ENCODE measurements around the gene ZBTB20.

ZBTB20 gene

DNA sequence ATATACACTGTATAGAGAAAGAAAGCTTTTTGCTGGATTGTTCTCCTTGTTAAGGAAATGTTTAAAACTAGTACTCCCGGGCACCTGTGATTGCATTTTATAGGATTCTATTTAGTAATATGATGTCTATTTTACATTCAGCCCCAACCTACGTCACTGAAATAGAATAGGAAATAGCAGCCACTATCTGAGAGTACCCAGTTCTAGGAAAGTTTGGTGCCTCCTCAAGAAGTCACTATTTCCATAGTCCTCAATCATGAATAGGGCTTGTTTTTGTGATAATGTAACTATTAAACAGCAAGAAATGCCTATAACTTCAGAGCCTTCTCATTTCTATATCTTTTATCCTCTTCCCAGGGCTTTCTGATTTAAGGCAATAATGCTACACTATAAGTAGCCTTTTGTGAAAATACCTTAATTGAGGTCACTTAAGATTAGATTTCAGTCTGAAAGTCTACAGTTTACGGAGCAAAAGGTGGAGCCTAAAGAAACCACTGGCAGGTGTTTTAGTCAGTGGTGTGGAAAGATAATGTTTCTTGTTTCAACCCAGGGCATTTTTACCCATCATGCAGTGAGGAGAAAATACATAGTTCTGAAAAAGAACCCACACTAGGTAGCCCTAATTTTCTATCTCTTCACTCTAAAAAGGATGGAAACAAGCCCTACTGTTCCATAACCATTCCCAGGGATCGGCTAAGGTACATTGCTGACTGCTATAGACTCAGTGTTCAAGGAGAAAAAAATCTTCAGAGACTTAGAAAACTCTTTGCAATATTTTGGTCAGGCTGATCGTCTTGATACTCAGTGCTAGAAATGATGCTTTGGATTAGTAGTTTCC, 814.5 kb downstream of the ZBTB20 start:
- Histone ChIP-seq H3K4me3 (ENCODE audit: low read length) (no peak overlapping the region), H3K9ac (ENCODE audit: low read depth, low read length) (no peak overlapping the region), H3K27ac (ENCODE audit: low read depth, low read length) (peak overlapping the region; percentile 83; the same call in 1 of the 2 replicates), H3K4me1 (ENCODE audit: insufficient read depth, low read length) (peaks cover 50% of the 10 kb centered on the region), H3K9me3 (ENCODE audit: insufficient read depth, low read depth, low read length) (0 out of 2 replicates have a peak, but pooled peaks cover 2% of the 10 kb centered on the region), H3K27me3 (ENCODE audit: insufficient read depth, low read length) (no peaks in the 10 kb centered on the region), H3K36me3 (ENCODE audit: insufficient read depth, low read length) (no peaks in the 10 kb centered on the region)
- WGBS = 94% methylated on average over 5 of the region's 5 CpGs

DNA sequence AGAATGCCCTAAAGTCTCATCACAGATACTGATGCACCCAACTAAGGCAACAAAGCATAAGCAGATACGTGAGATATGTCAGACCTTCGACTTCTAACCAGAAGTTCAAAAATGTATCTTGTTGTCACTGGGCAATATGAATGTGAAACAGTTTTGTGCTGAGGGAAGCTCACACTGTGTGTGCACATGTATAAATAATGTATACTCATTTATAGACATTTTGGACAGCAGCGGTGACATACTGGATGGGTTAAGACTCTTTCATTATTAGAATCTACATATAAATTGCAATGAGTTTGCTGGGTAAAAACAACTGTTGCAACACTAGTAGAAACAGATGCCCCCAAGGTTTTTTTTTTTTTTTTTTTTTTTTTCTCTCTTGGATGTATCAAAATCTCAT, 815.4 kb downstream of the ZBTB20 start:
- H3K4me3 ChIP-seq (ENCODE audit: low read length) = no peak overlapping the region
- 0 out of 2 replicates have a peak, but pooled peaks cover 2% of the 10 kb centered on the region for H3K9me3 ChIP-seq (ENCODE audit: insufficient read depth, low read depth, low read length)
- no peak overlapping the region for H3K9ac ChIP-seq (ENCODE audit: low read depth, low read length)
- peaks cover 50% of the 10 kb centered on the region for H3K4me1 ChIP-seq (ENCODE audit: insufficient read depth, low read length)
- H3K27me3 ChIP-seq (ENCODE audit: insufficient read depth, low read length) = no peaks in the 10 kb centered on the region
- no peak overlapping the region for H3K27ac ChIP-seq (ENCODE audit: low read depth, low read length)
- no peaks in the 10 kb centered on the region for H3K36me3 ChIP-seq (ENCODE audit: insufficient read depth, low read length)
- 97% methylated on average over 2 of the region's 3 CpGs for WGBS

DNA sequence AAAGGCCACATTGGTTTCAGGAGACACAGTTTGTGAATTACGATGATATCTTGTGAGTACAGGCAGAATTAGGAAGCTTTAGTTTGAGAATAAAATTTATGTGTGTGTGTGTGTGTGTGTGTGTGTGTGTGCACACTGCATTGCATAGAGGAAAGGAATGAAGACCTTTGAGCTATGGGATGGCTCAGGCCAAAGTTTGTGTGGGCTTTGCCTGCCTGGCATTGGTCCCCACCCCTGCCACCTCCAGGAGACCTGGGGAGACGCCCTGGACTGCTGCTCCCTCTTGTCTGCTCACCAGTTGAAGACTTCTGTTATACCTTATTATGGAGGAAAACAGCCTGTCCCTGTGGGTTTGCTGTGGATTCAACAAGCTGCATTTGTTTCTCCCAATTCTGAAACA, 816.1 kb downstream of the ZBTB20 start:
- Histone ChIP-seq H3K4me1 (ENCODE audit: insufficient read depth, low read length) (peaks cover 43% of the 10 kb centered on the region), H3K36me3 (ENCODE audit: insufficient read depth, low read length) (no peaks in the 10 kb centered on the region), H3K9me3 (ENCODE audit: insufficient read depth, low read depth, low read length) (0 out of 2 replicates have a peak, but pooled peaks cover 2% of the 10 kb centered on the region), H3K9ac (ENCODE audit: low read depth, low read length) (no peak overlapping the region), H3K27me3 (ENCODE audit: insufficient read depth, low read length) (no peaks in the 10 kb centered on the region), H3K27ac (ENCODE audit: low read depth, low read length) (no peak overlapping the region), H3K4me3 (ENCODE audit: low read length) (no peak overlapping the region)
- WGBS = 83% methylated on average over 2 of the region's 2 CpGs

DNA sequence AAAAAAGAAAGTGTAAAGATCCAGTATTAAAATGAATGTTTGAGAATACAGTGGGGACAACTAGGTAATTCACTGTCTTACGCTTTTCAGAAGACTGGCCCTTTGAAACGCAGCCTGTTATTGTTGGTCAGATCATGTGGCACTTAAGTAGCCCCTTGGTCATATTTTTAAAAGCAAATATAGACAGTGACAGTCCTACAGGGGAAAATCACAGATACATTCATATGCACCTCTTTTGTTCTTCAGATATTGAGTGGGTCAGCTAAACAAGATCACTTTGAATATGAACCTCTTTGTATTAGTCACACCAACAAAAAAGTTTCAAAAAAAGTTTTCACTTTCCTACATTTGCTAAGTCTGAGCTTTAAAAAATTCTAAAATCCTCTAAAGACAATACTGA, 817.3 kb downstream of the ZBTB20 start:
- Histone ChIP-seq H3K27ac (ENCODE audit: low read depth, low read length) (no peak overlapping the region), H3K4me1 (ENCODE audit: insufficient read depth, low read length) (peaks cover 40% of the 10 kb centered on the region), H3K27me3 (ENCODE audit: insufficient read depth, low read length) (no peaks in the 10 kb centered on the region), H3K9me3 (ENCODE audit: insufficient read depth, low read depth, low read length) (0 out of 2 replicates have a peak, but pooled peaks cover 2% of the 10 kb centered on the region), H3K4me3 (ENCODE audit: low read length) (no peak overlapping the region), H3K9ac (ENCODE audit: low read depth, low read length) (no peak overlapping the region), H3K36me3 (ENCODE audit: insufficient read depth, low read length) (no peaks in the 10 kb centered on the region)
- 94% methylated on average over 2 of the region's 2 CpGs for WGBS

DNA sequence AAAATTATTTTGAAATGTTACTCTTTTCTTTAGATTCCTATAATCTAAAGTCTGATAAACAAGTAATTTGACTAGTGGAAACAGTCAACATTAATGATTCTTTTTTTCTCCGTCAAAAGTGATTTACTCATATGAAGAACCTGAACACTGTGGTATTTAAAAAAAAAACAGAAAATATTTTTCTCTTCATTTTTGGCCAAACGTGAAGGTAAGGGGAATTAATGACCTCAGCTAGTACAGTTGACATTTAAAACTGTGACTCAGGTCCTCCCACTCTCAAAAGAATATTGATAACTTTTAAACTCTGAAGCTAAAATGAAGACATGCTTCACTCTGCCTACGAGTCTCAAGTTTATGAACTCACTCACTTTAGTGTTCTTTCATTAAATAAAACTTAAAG, 818.7 kb downstream of the ZBTB20 start:
- Histone ChIP-seq H3K27me3 (ENCODE audit: insufficient read depth, low read length) (no peaks in the 10 kb centered on the region), H3K36me3 (ENCODE audit: insufficient read depth, low read length) (no peaks in the 10 kb centered on the region), H3K4me1 (ENCODE audit: insufficient read depth, low read length) (peaks cover 29% of the 10 kb centered on the region), H3K4me3 (ENCODE audit: low read length) (no peak overlapping the region), H3K9ac (ENCODE audit: low read depth, low read length) (no peak overlapping the region), H3K9me3 (ENCODE audit: insufficient read depth, low read depth, low read length) (0 out of 2 replicates have a peak, but pooled peaks cover 2% of the 10 kb centered on the region), H3K27ac (ENCODE audit: low read depth, low read length) (no peak overlapping the region)
- WGBS = 94% methylated on average over 3 of the region's 3 CpGs

GRCh38 chr3:114327665-114328064, 819.4 kb downstream of the ZBTB20 start:
- Histone ChIP-seq H3K27ac (ENCODE audit: low read depth, low read length) (no peak overlapping the region), H3K9me3 (ENCODE audit: insufficient read depth, low read depth, low read length) (0 out of 2 replicates have a peak, but pooled peaks cover 2% of the 10 kb centered on the region), H3K4me1 (ENCODE audit: insufficient read depth, low read length) (peaks cover 22% of the 10 kb centered on the region), H3K9ac (ENCODE audit: low read depth, low read length) (no peak overlapping the region), H3K36me3 (ENCODE audit: insufficient read depth, low read length) (no peaks in the 10 kb centered on the region), H3K4me3 (ENCODE audit: low read length) (no peak overlapping the region), H3K27me3 (ENCODE audit: insufficient read depth, low read length) (no peaks in the 10 kb centered on the region)
- 94% methylated on average over 4 of the region's 4 CpGs for WGBS

DNA sequence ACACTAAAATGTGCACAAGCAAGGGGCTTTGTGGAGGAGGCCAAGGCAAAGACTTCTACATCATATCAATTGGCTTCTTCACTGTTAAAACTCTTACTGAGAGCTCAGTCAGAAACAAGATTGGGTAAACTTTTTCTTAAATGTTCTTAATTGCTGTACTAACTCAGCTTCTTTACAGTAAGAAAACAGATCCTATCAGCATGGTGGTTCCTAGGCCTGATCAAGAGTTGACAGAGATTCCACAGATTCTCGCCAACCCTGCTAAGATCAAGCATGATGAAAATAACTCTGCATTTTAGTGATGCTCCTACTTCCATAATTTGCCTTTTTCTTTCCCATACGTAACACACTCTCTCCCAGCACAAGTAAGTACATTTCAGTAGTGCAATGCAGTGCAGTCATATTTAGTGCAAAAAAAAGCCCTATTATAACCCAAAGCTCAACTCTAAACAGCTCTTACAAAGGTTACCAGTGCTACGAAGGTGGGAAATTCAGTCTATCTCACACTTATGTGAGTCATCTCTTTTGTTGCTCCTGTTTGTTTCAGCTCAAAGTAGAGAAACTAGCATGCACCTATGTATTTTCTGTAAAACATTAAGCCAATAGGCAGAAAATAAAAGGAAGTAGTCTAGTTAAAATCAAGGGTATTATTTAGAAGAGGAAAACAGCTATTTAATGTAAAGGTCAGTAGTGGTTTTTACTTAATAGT, 823.4 kb downstream of the ZBTB20 start:
- no peaks in the 10 kb centered on the region for H3K27me3 ChIP-seq (ENCODE audit: insufficient read depth, low read length)

GRCh38 chr3:114320246-114320645, 826.8 kb downstream of the ZBTB20 start:
- H3K4me1 ChIP-seq (ENCODE audit: insufficient read depth, low read length) = peaks cover 35% of the 10 kb centered on the region
- no peak overlapping the region for H3K4me3 ChIP-seq (ENCODE audit: low read length)
- WGBS = 100% methylated on average over 1 of the region's 1 CpG
- no peaks in the 10 kb centered on the region for H3K27me3 ChIP-seq (ENCODE audit: insufficient read depth, low read length)
- no peak overlapping the region for H3K9ac ChIP-seq (ENCODE audit: low read depth, low read length)
- H3K27ac ChIP-seq (ENCODE audit: low read depth, low read length) = no peak overlapping the region
- no peaks in the 10 kb centered on the region for H3K36me3 ChIP-seq (ENCODE audit: insufficient read depth, low read length)
- H3K9me3 ChIP-seq (ENCODE audit: insufficient read depth, low read depth, low read length) = no peaks in the 10 kb centered on the region

More for the DNA sequence above, 823.4 kb downstream of the ZBTB20 start:
- WGBS = 80% methylated on average over 3 of the region's 3 CpGs
- Histone ChIP-seq H3K9me3 (ENCODE audit: insufficient read depth, low read depth, low read length) (no peaks in the 10 kb centered on the region), H3K36me3 (ENCODE audit: insufficient read depth, low read length) (no peaks in the 10 kb centered on the region), H3K9ac (ENCODE audit: low read depth, low read length) (no peak overlapping the region), H3K4me1 (ENCODE audit: insufficient read depth, low read length) (peaks cover 29% of the 10 kb centered on the region), H3K27ac (ENCODE audit: low read depth, low read length) (no peak overlapping the region), H3K4me3 (ENCODE audit: low read length) (no peak overlapping the region)

DNA sequence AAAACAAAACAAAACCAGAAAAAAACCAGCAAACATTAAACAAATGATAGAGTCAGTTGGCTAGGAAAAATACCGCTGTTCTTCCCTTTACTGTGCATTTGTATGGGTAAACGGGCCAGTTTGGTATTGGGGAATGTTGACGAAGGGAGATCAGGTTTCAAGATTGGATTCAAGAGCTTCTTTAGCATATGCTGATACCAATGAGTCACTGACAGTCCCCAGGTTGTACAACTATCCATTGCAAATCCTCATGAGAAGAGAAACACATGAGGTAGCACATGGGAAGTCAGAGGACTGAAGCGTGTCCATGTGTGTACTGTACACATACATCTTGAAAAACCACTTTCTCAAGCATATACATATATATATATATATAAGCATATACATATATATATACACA, 827.6 kb downstream of the ZBTB20 start:
- Histone ChIP-seq H3K36me3 (ENCODE audit: insufficient read depth, low read length) (no peaks in the 10 kb centered on the region), H3K27ac (ENCODE audit: low read depth, low read length) (peak overlapping the region; percentile 81; the same call in 1 of the 2 replicates), H3K4me1 (ENCODE audit: insufficient read depth, low read length) (peaks cover 27% of the 10 kb centered on the region), H3K9ac (ENCODE audit: low read depth, low read length) (no peak overlapping the region), H3K27me3 (ENCODE audit: insufficient read depth, low read length) (no peaks in the 10 kb centered on the region), H3K9me3 (ENCODE audit: insufficient read depth, low read depth, low read length) (no peaks in the 10 kb centered on the region), H3K4me3 (ENCODE audit: low read length) (peak overlapping the region; percentile 31; the same call in 1 of the 2 replicates)
- 5% methylated on average over 3 of the region's 4 CpGs for WGBS

DNA sequence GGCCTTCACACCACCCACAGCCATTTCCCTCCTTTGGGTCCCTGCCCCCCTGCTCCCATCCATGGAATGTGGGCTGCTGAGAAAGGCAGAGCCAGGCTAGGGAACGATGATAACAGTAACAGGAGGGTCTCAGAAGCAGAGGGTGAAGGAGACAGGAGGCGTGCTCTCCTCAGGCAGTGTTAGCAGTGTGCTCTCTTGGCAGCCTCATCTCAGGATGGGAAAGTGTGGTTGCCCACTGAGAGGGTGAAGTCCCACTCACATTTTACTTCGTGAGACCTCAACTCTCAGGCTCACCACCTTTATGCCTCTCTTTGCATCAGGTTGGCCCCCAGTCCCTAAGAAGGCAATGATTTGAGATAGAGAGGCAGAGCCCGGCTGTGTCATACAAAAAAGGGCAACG, 828.8 kb downstream of the ZBTB20 start:
- Histone ChIP-seq H3K9ac (ENCODE audit: low read depth, low read length) (no peak overlapping the region), H3K27ac (ENCODE audit: low read depth, low read length) (no peak overlapping the region), H3K4me3 (ENCODE audit: low read length) (no peak overlapping the region), H3K4me1 (ENCODE audit: insufficient read depth, low read length) (peaks cover 27% of the 10 kb centered on the region), H3K9me3 (ENCODE audit: insufficient read depth, low read depth, low read length) (no peaks in the 10 kb centered on the region), H3K36me3 (ENCODE audit: insufficient read depth, low read length) (no peaks in the 10 kb centered on the region), H3K27me3 (ENCODE audit: insufficient read depth, low read length) (no peaks in the 10 kb centered on the region)
- 73% methylated on average over 5 of the region's 5 CpGs for WGBS

GRCh38 chr3:114314282-114314681, 832.8 kb downstream of the ZBTB20 start:
- Histone ChIP-seq H3K36me3 (ENCODE audit: insufficient read depth, low read length) (no peaks in the 10 kb centered on the region), H3K4me3 (ENCODE audit: low read length) (no peak overlapping the region), H3K27me3 (ENCODE audit: insufficient read depth, low read length) (no peaks in the 10 kb centered on the region), H3K9ac (ENCODE audit: low read depth, low read length) (no peak overlapping the region), H3K27ac (ENCODE audit: low read depth, low read length) (no peak overlapping the region), H3K4me1 (ENCODE audit: insufficient read depth, low read length) (peaks cover 16% of the 10 kb centered on the region), H3K9me3 (ENCODE audit: insufficient read depth, low read depth, low read length) (no peaks in the 10 kb centered on the region)
- WGBS = 96% methylated on average over 1 of the region's 2 CpGs
